Measurements from ENCODE around the gene SCGB1D2. TPM values are rescaled to one million over a fixed set of nuclear protein-coding genes. Genes with fewer than 3 reads are reported as not detected.

The SCGB1D2 gene
- total and polyA plus RNA-seq, 9 of the 15 experiments (the other 6 are each of a cell fraction or from before 2014, with no cell fraction given): not detected

GRCh38 chr11:62273789-62274275, 31.8 kb downstream of the SCGB1D2 start (continued):
- TF ChIP-seq AFF1 (IDR thresholded peaks at IDR 0.05; ENCODE audit: low read depth in 1 of 2, partially characterized antibody in 2 of 2) (no peak), KDM1A (IDR thresholded peaks at IDR 0.05) (no peak), HDAC1 (IDR thresholded peaks at IDR 0.05) (no peak), IFI16 (CRISPR knock-in tag; IDR thresholded peaks at IDR 0.05) (no peak), ZBTB33 (CRISPR knock-in tag; IDR thresholded peaks at IDR 0.05) (no peak), CHCHD3 (CRISPR knock-in tag; IDR thresholded peaks at IDR 0.05) (no peak), NCOA2 (IDR thresholded peaks at IDR 0.05; ENCODE audit: partially characterized antibody in 2 of 2) (no peak), FOXK2 (conservative IDR thresholded peaks at IDR 0.05 in 1 of 2, IDR thresholded peaks at IDR 0.05 in 1 of 2; ENCODE audit: low read depth in 2 of 2) (no peak), SNRNP70 (optimal IDR thresholded peaks at IDR 0.05; ENCODE audit: low read depth, low read length) (no peak), FOSL1 (tag; conservative IDR thresholded peaks at IDR 0.05) (no peak), NRF1 (conservative IDR thresholded peaks at IDR 0.05 in 1 of 2, IDR thresholded peaks at IDR 0.05 in 1 of 2) (no peak), POLR2G (IDR thresholded peaks at IDR 0.05; ENCODE audit: low read depth, low read length) (no peak), PCBP2 (IDR thresholded peaks at IDR 0.05; ENCODE audit: low read depth, low read length, poor library complexity, severe bottlenecking) (no peak), PTRF (tag; IDR thresholded peaks at IDR 0.05) (no peak), NFRKB (IDR thresholded peaks at IDR 0.05; ENCODE audit: low read depth) (no peak), TCFL5 (CRISPR knock-in tag; conservative IDR thresholded peaks at IDR 0.05) (no peak), RUNX1 (IDR thresholded peaks at IDR 0.05; ENCODE audit: low read depth) (no peak), SNIP1 (IDR thresholded peaks at IDR 0.05; ENCODE audit: low read depth) (no peak), CREB1 (IDR thresholded peaks at IDR 0.05) (no peak), CREB1 (CRISPR knock-in tag; IDR thresholded peaks at IDR 0.05) (no peak), ZNF253 (CRISPR knock-in tag; conservative IDR thresholded peaks at IDR 0.05) (no peak), HNRNPK (IDR thresholded peaks at IDR 0.05; ENCODE audit: low read depth, low read length, poor library complexity, severe bottlenecking) (no peak)
- TF ChIP-seq, protein P1, sequence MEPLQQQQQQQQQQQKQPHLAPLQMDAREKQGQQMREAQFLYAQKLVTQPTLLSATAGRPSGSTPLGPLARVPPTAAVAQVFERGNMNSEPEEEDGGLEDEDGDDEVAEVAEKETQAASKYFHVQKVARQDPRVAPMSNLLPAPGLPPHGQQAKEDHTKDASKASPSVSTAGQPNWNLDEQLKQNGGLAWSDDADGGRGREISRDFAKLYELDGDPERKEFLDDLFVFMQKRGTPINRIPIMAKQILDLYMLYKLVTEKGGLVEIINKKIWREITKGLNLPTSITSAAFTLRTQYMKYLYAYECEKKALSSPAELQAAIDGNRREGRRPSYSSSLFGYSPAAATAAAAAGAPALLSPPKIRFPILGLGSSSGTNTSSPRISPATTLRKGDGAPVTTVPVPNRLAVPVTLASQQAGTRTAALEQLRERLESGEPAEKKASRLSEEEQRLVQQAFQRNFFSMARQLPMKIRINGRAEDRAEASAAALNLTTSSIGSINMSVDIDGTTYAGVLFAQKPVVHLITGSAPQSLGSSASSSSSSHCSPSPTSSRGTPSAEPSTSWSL (CRISPR knock-in tag; IDR thresholded peaks at IDR 0.05; ENCODE audit: borderline replicate concordance): no peak

All from K562 (cell line).